NCI-H128 (cell line): ENCODE results near the gene GGACT.
"Not testable (repeated sequence)": the region's sequence is repeated elsewhere in the genome, so short reads cannot be mapped to it uniquely, and the experiment has no call there.

Source experiments
- DNase-seq: peaks from one replicate; lab custom pipeline; 2025; ENCODE audit not compliant: unreplicated experiment; lab: John Stamatoyannopoulos, UW

Gene GGACT

GRCh38 chr13:100588331-100589177 lies at the start of gene GGACT:
GGACT (minus strand) TSS chr13:100588789; CDS start chr13:100532591, 56,198 bp downstream.
- DNase-seq = peak; percentile 22

- no peak for DNase-seq
Observed at GRCh38 chr13:100637796-100638195, 49.2 kb upstream of the GGACT start.

GRCh38 chr13:100637380-100637779 lies 48.8 kb upstream of the GGACT start:
- no peak for DNase-seq

DNA sequence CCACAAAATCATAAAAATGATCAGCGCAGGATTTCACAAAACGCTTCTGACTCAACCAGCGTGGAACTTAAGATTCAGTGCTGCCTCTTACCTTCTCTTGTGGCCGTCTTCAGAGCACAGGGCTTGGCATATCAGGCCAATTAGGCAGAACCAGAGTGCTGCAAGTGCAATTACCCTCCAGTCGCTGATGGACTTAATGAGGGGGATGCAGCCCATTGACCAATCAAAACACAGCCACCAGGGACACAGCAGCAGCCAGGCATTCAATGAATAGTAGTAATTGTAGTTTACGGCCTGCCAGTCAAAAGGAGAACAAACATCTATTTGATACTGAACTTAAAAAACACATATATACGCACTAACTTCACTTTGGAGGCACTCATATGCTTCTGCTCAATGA lies 47.9 kb upstream of the GGACT start:
- DNase-seq = no peak

- DNase-seq = no peak
Observed at GRCh38 chr13:100636004-100636403, 47.4 kb upstream of the GGACT start.

DNA sequence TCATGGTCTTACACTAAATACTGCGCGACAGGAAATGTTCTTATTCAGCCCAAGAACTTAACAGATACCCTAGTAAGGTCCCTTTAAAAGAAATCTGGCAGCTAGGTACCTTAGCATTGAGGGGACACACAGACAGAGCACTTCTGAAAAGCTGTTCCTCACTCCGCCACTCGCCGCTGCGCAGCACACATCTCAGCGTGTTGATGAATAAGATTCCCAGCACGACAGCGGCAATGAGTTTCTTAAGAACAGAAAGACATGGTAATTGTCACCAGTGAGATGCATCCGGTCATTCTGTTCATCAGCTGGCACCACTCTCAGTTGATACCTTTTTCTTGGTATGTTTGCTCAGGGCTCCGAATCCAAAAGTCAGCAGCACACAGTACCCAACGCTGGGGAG lies 46.1 kb upstream of the GGACT start:
- no peak for DNase-seq

- no peak for DNase-seq
Observed at GRCh38 chr13:100633461-100633860, 44.9 kb upstream of the GGACT start.

DNA sequence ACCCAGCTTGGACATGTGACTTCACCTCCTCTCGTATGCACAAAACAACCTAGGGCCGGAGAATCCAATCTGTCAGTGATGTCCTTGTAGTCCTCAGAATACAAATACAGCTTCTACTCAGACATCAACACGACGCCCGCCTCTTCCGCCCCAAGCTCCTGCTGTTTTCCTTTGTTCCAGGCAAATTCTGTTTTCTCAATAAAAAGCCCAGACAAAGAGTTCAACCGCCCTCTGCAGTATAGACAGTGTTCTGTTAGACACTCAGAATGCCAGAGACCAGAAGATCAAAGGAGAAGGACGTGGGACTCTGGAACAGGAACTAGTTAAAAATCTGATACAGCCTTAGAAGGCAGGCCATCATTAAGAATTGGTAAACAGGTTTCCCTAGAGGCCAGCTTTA lies 42.0 kb upstream of the GGACT start:
- peak; percentile 71 for DNase-seq

- no peak for DNase-seq
Observed at GRCh38 chr13:100627120-100627519, 38.5 kb upstream of the GGACT start.

DNA sequence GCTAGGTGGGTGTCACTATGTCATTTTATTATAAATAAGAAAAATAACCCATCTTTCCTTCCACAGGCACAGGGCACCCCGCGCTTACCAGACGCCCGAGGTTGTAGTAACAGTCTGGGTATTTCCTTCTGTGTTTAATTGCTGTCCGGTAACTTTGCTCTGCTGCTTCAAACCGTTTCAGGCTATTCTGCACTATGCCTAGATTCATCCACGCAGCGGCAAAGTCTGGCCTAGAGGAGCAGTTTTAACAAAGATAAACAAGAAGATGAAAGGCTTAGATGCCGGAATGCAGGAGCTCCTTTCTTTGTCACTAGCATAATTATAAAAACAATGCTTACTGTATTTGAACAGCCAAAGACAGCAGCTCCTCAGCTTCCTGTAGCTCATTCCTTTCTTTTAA lies 36.9 kb upstream of the GGACT start:
- no peak for DNase-seq

- no peak for DNase-seq
Observed at GRCh38 chr13:100620792-100621191, 32.2 kb upstream of the GGACT start.

GRCh38 chr13:100619940-100620339 lies 31.4 kb upstream of the GGACT start:
- DNase-seq = no peak

DNA sequence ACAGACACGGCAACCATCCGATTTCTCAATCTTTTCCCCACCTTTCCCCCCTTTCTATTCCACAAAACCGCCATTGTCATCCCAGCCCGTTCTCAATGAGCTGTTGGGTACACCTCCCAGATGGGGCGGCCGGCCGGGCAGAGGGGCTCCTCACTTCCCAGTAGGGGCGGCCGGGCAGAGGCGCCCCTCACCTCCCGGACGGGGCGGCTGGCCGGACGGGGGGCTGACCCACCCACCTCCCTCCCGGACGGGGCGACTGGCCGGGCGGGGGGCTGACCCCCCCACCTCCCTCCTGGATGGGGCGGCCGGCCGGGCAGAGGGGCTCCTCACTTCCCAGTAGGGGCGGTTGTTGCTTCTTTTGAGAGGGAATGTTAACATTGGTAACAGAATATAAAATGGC lies 30.3 kb upstream of the GGACT start:
- DNase-seq = not testable (repeated sequence)

GRCh38 chr13:100613031-100613430 lies 24.4 kb upstream of the GGACT start:
- DNase-seq = no peak

- no peak for DNase-seq
Observed at GRCh38 chr13:100611678-100612492, 23.3 kb upstream of the GGACT start.

DNA sequence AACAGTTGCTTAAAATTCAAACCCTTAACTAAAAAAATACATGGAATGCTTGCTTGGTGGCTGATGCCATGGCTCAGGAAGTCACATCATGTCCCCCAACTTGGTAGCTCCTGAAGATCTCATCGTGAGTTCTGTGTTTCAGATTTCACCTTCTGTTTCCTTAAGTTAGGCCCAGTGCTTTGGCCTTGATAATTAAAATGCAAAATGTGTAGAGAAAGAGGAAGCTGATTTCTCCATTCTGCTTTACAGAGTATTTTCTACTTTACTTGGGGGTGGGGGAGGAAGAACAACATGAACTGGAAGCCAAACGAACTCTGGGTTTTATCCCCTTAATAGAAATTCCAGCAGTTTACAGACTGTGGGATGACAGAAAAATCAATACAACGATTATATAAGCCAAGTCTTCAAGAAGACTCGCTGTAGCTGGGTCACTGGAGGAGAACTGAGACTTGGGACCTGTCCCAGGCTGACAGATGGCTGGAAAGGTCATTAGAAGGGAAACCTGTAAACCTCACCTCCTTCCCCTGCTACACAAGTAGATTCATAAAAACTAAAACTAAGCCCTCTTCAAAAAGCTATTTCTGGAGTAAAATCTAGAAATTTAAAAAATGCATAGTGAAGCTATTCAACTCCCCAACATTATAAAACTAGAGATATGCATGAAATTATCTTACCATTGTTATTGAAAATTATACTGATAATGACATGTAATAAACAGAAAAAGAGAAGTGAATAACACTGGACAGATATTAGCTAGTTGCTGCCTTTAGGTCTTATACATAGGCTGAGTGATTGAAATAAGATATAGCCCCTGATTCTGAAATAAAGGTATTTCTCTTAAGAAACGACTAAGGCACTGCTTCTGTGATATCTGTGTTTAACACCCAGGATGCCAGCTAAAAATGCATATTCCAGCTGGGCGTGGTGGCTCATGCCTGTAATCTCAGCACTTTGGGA lies 22.1 kb upstream of the GGACT start:
- DNase-seq = no peak

GRCh38 chr13:100608906-100609305 lies 20.3 kb upstream of the GGACT start:
- no peak for DNase-seq

GRCh38 chr13:100608489-100608888 lies 19.9 kb upstream of the GGACT start:
- no peak for DNase-seq

- DNase-seq = no peak
Observed at GRCh38 chr13:100604918-100605710, 16.5 kb upstream of the GGACT start.

DNA sequence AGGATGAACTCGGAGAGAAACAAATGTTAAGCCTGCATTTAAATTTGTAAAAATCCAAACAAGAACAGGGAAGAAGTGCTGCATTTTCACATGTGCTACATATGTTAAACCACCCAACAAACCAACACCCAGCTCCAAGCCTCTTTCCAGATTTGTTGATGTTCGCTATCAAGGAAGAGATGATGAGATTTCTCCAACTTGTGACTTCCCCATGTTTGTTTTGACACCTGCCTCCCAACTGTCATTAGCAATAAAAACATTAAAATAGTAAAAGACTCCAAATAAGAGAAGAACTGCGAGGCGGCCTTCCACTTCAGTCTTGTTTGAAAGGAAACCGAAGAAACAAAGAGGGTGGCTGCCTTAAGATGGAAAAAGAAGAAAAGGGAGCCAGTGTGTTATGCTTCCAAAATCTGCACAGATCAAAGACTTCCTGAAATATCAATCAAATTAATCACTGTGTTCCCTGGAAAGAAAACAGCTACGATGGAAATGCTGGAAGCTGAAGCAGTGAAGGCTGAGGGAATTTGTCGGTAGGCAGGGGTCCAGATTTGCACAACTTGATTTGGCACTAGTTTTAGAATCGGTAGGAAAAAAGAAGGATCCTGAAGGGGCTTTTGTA lies 14.0 kb upstream of the GGACT start:
- DNase-seq = no peak
